Naive thymus-derived CD8-positive, alpha-beta T cell (primary cell): ENCODE measurements around the gene FBXL22. TPM values are rescaled to one million over a fixed set of nuclear protein-coding genes. Genes with fewer than 3 reads are reported as not detected.
A peak's percentile ranks its signal among the peaks of the same experiment; 100 is the strongest.
"Not testable (repeated sequence)": the region's sequence is repeated elsewhere in the genome, so short reads cannot be mapped to it uniquely, and the experiment has no call there.

Experiments used
- ATAC-seq, 2 donors: fragments of 150-1000 bp; cut with Tn5 transposase in 1 of 2; sonication (Bioruptor Pico), chemical (Tn5 transposase) in 1 of 2; 1 replicate in 1 of 2; 2 replicates in 1 of 2; pipeline ENCODE4 v1.10.0; 2021; ENCODE audit warnings: mild to moderate bottlenecking in 2 of 2, moderate library complexity in 2 of 2
- POLR2A ChIA-PET: fragments of 350-600 bp; sonication (Branson Sonifier 250); formaldehyde crosslinking; loops from one replicate; lab custom pipeline; 2021; ENCODE audit warnings: antibody characterized with exemption; lab: Charles Lee
- DNase-seq, 10 donors: peaks; one replicate each; pipeline versions ENCODE4 v3.0.0 to v3.0.0-alpha.2; 2020 to 2022
- H3K27ac Mint-ChIP-seq, 10 donors: one replicate each; pipeline ENCODE4 v1.8.0; 2020 to 2022; ENCODE audit warnings: mild to moderate bottlenecking in 10 of 10, mixed read lengths in 10 of 10, moderate library complexity in 4 of 10, inconsistent platforms in 1 of 10
- H3K27me3 Mint-ChIP-seq, 5 donors: one replicate each; pipeline ENCODE4 v1.8.0; 2021 to 2022; ENCODE audit warnings: mixed read lengths in 5 of 5
- H3K36me3 Mint-ChIP-seq, 3 donors: one replicate each; pipeline ENCODE4 v1.8.0; 2020 to 2022; ENCODE audit warnings: mixed read lengths in 3 of 3, mild to moderate bottlenecking in 2 of 3, inconsistent platforms in 1 of 3
- H3K4me1 Mint-ChIP-seq, 4 donors: one replicate each; pipeline ENCODE4 v1.8.0; 2021 to 2022; ENCODE audit warnings: mixed read lengths in 4 of 4
- H3K4me3 Mint-ChIP-seq, 10 donors: one replicate each; pipeline ENCODE4 v1.8.0; 2020 to 2022; ENCODE audit warnings: mild to moderate bottlenecking in 10 of 10, mixed read lengths in 10 of 10, moderate library complexity in 6 of 10, inconsistent platforms in 1 of 10
- H3K9me3 Mint-ChIP-seq, 9 donors: one replicate each; pipeline ENCODE4 v1.8.0; 2020 to 2022; ENCODE audit warnings: mixed read lengths in 9 of 9, mild to moderate bottlenecking in 3 of 9, inconsistent platforms in 1 of 9, moderate library complexity in 1 of 9
- polyA plus RNA-seq, 3 donors: library from polyadenylated mRNA; unstranded; fragments of 300-500 nt; fragmentation: Illumina TruSeq; gene quantifications; one replicate each; pipeline ENCODE4 v1.2.3, GENCODE V29; 2021
- total RNA-seq, 8 experiments: library from RNA in 2 of 8; stranded (reverse) in 2 of 8; gene quantifications; one replicate each; pipeline ENCODE4 v1.2.3 and lab custom pipeline; 2021 to 2026

Gene FBXL22
- total and polyA plus RNA-seq, 5 experiments from 2014 or later: 1.5 to 2.7 (median 2.0) TPM

DNA sequence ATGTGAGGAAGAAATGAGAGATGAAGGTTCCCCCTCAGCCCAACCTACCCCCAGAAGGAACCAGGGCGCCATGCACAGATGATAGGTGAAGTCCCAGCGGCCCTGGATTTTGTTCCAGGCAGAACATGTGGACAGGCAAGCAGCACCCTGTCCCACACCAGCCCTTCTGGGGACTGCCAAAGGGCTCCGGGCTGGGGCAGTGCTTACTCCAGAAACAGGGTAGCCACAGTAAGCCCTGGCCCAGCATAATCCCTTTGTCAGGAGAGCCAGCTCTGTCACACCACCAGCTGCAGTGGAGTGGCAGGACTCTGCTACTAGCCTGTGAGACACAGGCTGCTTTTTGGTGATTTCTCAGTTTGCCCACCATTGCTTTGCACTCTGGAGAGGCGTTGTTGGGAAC lies 6.3 kb downstream of the FBXL22 start:
- peaks cover 27 to 65% (median 59%) of the 10 kb centered on the region in 4 donors for H3K4me1 Mint-ChIP-seq
- POLR2A ChIA-PET: interaction anchor here (1.4 to 2.7 kb wide), 2 partner anchors 99 to 137 kb away, joined by 4 to 6 read pairs; partner anchors contain the start of gene USP3
- peak overlapping the region in 4 of 10 donors; percentile 2 to 95 (median 24) for H3K4me3 Mint-ChIP-seq

DNA sequence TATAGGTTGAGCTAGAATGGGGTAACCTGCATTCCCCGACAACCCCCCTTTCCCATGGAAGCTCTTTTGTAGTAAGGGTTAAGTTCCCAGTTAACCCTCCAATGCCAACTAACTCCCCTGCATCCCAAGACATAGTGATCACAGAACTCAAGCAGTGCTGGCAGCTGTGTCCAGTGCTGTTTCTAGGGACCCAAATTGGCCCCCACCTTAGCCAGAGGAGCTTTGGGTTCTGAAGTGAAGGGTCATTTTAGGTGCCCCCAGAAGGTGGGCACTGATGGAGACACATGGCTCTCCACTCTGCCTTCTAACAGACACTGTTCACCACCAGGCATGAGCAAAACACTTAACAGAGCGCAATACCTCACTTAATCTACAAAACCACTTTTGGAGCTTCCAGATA lies 7.1 kb downstream of the FBXL22 start:
- POLR2A ChIA-PET: interaction anchor here (0.6 to 2.7 kb wide), 4 partner anchors 23 to 1418 kb away, joined by 4 to 6 read pairs (median 5); partner anchors contain the start of gene USP3
- Mint-ChIP-seq H3K27ac (peak overlapping the region; percentile 27 to 80 (median 61)), H3K9me3 (no peaks in the 10 kb centered on the region), H3K36me3 (peaks cover 0 to 21% (median 4%) of the 10 kb centered on the region in 3 donors), H3K27me3 (no peaks in the 10 kb centered on the region), H3K4me3 (peak overlapping the region in 3 of 10 donors; percentile 54 to 62 (median 60)), H3K4me1 (peaks cover 24 to 59% (median 53%) of the 10 kb centered on the region in 4 donors)
- ATAC-seq (no peak), DNase-seq (no peak)

More for the DNA sequence above, 6.3 kb downstream of the FBXL22 start:
- peak overlapping the region in 9 of 10 donors; percentile 56 to 99 (median 87) for H3K27ac Mint-ChIP-seq
- ATAC-seq: no peak
- no peak for DNase-seq
- H3K36me3 Mint-ChIP-seq: peaks cover 0 to 13% (median 0%) of the 10 kb centered on the region in 3 donors
- H3K27me3 Mint-ChIP-seq: no peaks in the 10 kb centered on the region
- H3K9me3 Mint-ChIP-seq: no peaks in the 10 kb centered on the region

GRCh38 chr15:63605036-63605435 lies 7.8 kb downstream of the FBXL22 start:
- no peaks in the 10 kb centered on the region for H3K9me3 Mint-ChIP-seq
- POLR2A ChIA-PET: interaction anchor here (0.8 to 2.7 kb wide), 4 partner anchors 22 to 138 kb away, joined by 3 to 6 read pairs (median 4); partner anchors contain the start of gene USP3

GRCh38 chr15:63605816-63606215 lies 8.6 kb downstream of the FBXL22 start:
- H3K9me3 Mint-ChIP-seq: no peaks in the 10 kb centered on the region
- POLR2A ChIA-PET: interaction anchor here (0.6 to 0.9 kb wide), 5 partner anchors 100 to 405 kb away, joined by 3 to 4 read pairs (median 3); no protein-coding TSS in a partner anchor
- ATAC-seq (peak; percentile 45 to 52), DNase-seq (peak in 9 of 10 donors; percentile 16 to 67 (median 43))
- peaks cover 29 to 62% (median 55%) of the 10 kb centered on the region in 4 donors for H3K4me1 Mint-ChIP-seq
- H3K27ac Mint-ChIP-seq: peak overlapping the region; percentile 66 to 96 (median 94)
- H3K27me3 Mint-ChIP-seq: no peaks in the 10 kb centered on the region
- peaks cover 0 to 26% (median 4%) of the 10 kb centered on the region in 3 donors for H3K36me3 Mint-ChIP-seq
- peak overlapping the region in 8 of 10 donors; percentile 51 to 76 (median 64) for H3K4me3 Mint-ChIP-seq

More at GRCh38 chr15:63605036-63605435, 7.8 kb downstream of the FBXL22 start:
- ATAC-seq (no peak), DNase-seq (no peak)
- H3K27me3 Mint-ChIP-seq: no peaks in the 10 kb centered on the region
- peak overlapping the region; percentile 4 to 96 (median 84) for H3K27ac Mint-ChIP-seq
- peaks cover 23 to 56% (median 48%) of the 10 kb centered on the region in 4 donors for H3K4me1 Mint-ChIP-seq
- peaks cover 0 to 24% (median 4%) of the 10 kb centered on the region in 3 donors for H3K36me3 Mint-ChIP-seq
- peak overlapping the region in 8 of 10 donors; percentile 20 to 64 (median 48) for H3K4me3 Mint-ChIP-seq

DNA sequence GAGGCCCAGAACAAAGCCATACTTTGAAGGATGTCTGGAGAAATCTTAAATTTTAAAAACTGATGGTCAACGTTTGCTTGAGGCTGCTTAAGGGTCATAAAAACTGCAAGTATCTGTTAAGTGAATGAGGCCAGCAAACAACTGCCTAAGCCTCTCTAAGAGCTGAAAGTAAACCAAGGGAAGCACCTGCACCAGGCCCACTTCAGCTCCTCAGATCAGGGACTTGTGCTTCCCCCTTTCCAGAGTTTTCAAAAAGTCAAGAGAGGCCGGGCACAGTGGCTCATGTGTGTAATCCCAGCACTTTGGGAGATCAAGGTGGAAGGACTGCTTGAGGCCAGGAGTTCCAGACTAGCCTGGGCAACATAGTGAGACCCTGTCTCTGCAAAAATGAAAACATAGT lies 9.1 kb downstream of the FBXL22 start:
- ATAC-seq (no peak), DNase-seq (no peak)
- H3K4me1 Mint-ChIP-seq: peaks cover 32 to 67% (median 60%) of the 10 kb centered on the region in 4 donors
- no peaks in the 10 kb centered on the region for H3K9me3 Mint-ChIP-seq
- H3K4me3 Mint-ChIP-seq: peak overlapping the region in 7 of 10 donors; percentile 4 to 76 (median 62)
- POLR2A ChIA-PET: interaction anchor here (0.6 to 1.6 kb wide), 6 partner anchors 10 to 405 kb away, joined by 3 to 4 read pairs (median 3); no protein-coding TSS in a partner anchor
- peaks cover 0 to 31% (median 4%) of the 10 kb centered on the region in 3 donors for H3K36me3 Mint-ChIP-seq
- peak overlapping the region; percentile 66 to 96 (median 94) for H3K27ac Mint-ChIP-seq
- H3K27me3 Mint-ChIP-seq: no peaks in the 10 kb centered on the region

GRCh38 chr15:63608989-63609388 lies 11.8 kb downstream of the FBXL22 start:
- Mint-ChIP-seq H3K4me1 (peaks cover 26 to 51% (median 46%) of the 10 kb centered on the region in 4 donors), H3K36me3 (peaks cover 0 to 55% (median 11%) of the 10 kb centered on the region in 3 donors), H3K27me3 (no peaks in the 10 kb centered on the region), H3K4me3 (no peak overlapping the region), H3K27ac (peak overlapping the region in 6 of 10 donors; percentile 8 to 71 (median 40)), H3K9me3 (no peaks in the 10 kb centered on the region)
- ATAC-seq (no peak), DNase-seq (no peak)
- POLR2A ChIA-PET: interaction anchor here (1.0 to 3.2 kb wide), 3 partner anchors 9 to 104 kb away, joined by 4 to 44 read pairs (median 8); partner anchors contain the start of genes FBXL22 and USP3

- H3K4me1 Mint-ChIP-seq: peaks cover 26 to 49% (median 42%) of the 10 kb centered on the region in 4 donors
- no peaks in the 10 kb centered on the region for H3K27me3 Mint-ChIP-seq
- POLR2A ChIA-PET: interaction anchor here (0.8 to 3.2 kb wide), 7 partner anchors 10 to 437 kb away, joined by 3 to 44 read pairs (median 4); partner anchors contain the start of genes DAPK2, FBXL22 and USP3
- no peak overlapping the region for H3K4me3 Mint-ChIP-seq
- H3K36me3 Mint-ChIP-seq: peaks cover 0 to 60% (median 11%) of the 10 kb centered on the region in 3 donors
- H3K27ac Mint-ChIP-seq: peak overlapping the region in 3 of 10 donors; percentile 7 to 56 (median 19)
- ATAC-seq: no peak
- no peaks in the 10 kb centered on the region for H3K9me3 Mint-ChIP-seq
- DNase-seq: no peak
These were observed 12.3 kb downstream of the FBXL22 start for GRCh38 chr15:63609448-63609847.

GRCh38 chr15:63610209-63610841 lies 13.1 kb downstream of the FBXL22 start:
- Mint-ChIP-seq H3K4me1 (peaks cover 27 to 42% (median 33%) of the 10 kb centered on the region in 4 donors), H3K27ac (peak overlapping the region; percentile 65 to 95 (median 89)), H3K9me3 (no peaks in the 10 kb centered on the region), H3K36me3 (peaks cover 4 to 69% (median 17%) of the 10 kb centered on the region in 3 donors), H3K4me3 (peak overlapping the region in 6 of 10 donors; percentile 5 to 27 (median 15)), H3K27me3 (no peaks in the 10 kb centered on the region)
- ATAC-seq: peak; percentile 86 to 88
- POLR2A ChIA-PET: interaction anchor here (0.5 to 3.2 kb wide), 10 partner anchors 11 to 1912 kb away, joined by 3 to 44 read pairs (median 4); partner anchors contain the start of genes DAPK2, FBXL22 and USP3
- DNase-seq: peak; percentile 32 to 79 (median 64)

DNA sequence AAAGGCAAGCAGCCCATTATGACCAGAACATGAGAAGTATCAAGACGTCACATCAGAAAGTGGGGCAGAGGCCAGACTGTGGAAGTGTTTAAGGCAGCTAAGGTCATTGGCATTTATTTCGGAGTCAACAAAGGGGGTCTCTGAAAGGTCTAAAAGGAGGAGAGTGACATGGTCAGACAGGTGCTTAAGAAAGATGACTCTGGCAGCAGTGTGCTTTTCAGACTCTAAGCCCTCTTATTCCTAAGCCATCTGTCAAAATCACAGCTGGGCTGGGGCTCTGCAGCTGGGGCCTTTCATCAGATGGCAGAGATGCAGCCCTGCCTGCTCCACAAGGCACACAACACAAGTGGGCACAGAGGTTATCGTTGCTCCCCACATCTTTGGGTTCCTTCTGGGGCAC lies 14.0 kb downstream of the FBXL22 start:
- H3K27ac Mint-ChIP-seq: peak overlapping the region; percentile 65 to 95 (median 89)
- DNase-seq (no peak), ATAC-seq (no peak)
- peak overlapping the region in 1 of 10 donors; percentile 14 for H3K4me3 Mint-ChIP-seq
- POLR2A ChIA-PET: interaction anchor here (1.2 to 3.2 kb wide), 3 partner anchors 11 to 118 kb away, joined by 3 to 44 read pairs (median 8); partner anchors contain the start of genes FBXL22 and USP3
- no peaks in the 10 kb centered on the region for H3K9me3 Mint-ChIP-seq
- H3K4me1 Mint-ChIP-seq: peaks cover 22 to 33% (median 25%) of the 10 kb centered on the region in 4 donors
- no peaks in the 10 kb centered on the region for H3K27me3 Mint-ChIP-seq
- peaks cover 4 to 76% (median 23%) of the 10 kb centered on the region in 3 donors for H3K36me3 Mint-ChIP-seq

GRCh38 chr15:63612300-63612699 lies 15.1 kb downstream of the FBXL22 start:
- peak overlapping the region in 1 of 10 donors; percentile 10 for H3K4me3 Mint-ChIP-seq
- no peaks in the 10 kb centered on the region for H3K27me3 Mint-ChIP-seq
- peaks cover 18 to 26% (median 21%) of the 10 kb centered on the region in 4 donors for H3K4me1 Mint-ChIP-seq
- POLR2A ChIA-PET: interaction anchor here (0.7 kb wide), 1 partner anchor 11 kb away, joined by 3 read pairs; no protein-coding TSS in a partner anchor
- H3K27ac Mint-ChIP-seq: peak overlapping the region in 9 of 10 donors; percentile 65 to 93 (median 85)
- ATAC-seq: no peak
- no peak for DNase-seq
- peaks cover 4 to 82% (median 26%) of the 10 kb centered on the region in 3 donors for H3K36me3 Mint-ChIP-seq
- H3K9me3 Mint-ChIP-seq: no peaks in the 10 kb centered on the region

DNA sequence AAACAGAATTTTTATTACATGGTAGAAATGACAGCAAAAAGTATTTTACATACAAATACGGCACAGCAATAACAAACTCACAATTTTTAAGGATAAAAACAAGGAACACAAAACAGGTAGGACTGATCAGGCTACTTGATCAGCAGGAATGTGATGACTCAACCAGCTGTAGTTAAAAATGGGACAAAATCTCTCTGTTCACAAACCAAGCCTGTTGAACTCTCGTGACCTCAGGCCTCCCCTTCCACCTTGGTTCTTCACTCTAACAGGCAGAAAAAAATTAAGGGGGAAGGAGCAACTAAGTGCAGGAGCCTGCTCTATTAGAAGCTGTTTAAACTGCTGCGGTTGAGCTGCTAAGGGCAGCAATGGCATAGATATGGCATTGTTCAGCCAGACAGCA lies 18.7 kb downstream of the FBXL22 start:
- DNase-seq: no peak
- POLR2A ChIA-PET: interaction anchor here (1.0 kb wide), 1 partner anchor 9 kb away, joined by 3 read pairs; no protein-coding TSS in a partner anchor
- Mint-ChIP-seq H3K4me1 (peaks cover 6 to 13% (median 8%) of the 10 kb centered on the region in 4 donors), H3K27me3 (no peaks in the 10 kb centered on the region), H3K27ac (peak overlapping the region in 4 of 10 donors; percentile 27 to 79 (median 50)), H3K36me3 (peaks cover 4 to 65% (median 26%) of the 10 kb centered on the region in 3 donors), H3K9me3 (no peaks in the 10 kb centered on the region), H3K4me3 (no peak overlapping the region)
- ATAC-seq: no peak

DNA sequence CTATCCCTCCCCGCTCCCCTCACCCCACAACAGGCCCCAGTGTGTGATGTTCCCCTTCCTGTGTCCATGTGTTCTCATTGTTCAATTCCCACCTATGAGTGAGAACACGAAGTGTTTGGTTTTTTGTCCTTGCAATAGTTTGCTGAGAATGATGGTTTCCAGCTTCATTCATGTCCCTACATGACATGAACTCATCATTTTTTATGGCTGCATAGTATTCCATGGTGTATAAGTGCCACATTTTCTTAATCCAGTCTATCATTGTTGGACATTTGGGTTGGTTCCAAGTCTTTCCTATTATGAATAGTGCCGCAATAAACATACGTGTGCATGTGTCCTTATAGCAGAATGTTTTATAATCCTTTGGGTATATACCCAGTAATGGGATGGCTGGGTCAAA lies 20.0 kb downstream of the FBXL22 start:
- ATAC-seq, H3K27me3 Mint-ChIP-seq, DNase-seq, H3K9me3 Mint-ChIP-seq, H3K4me3 Mint-ChIP-seq, H3K4me1 Mint-ChIP-seq: not testable (repeated sequence)
- POLR2A ChIA-PET: interaction anchor here (1.0 kb wide), 1 partner anchor 10 kb away, joined by 3 read pairs; no protein-coding TSS in a partner anchor
- peaks cover 4 to 63% (median 34%) of the 10 kb centered on the region in 3 donors for H3K36me3 Mint-ChIP-seq
- peak overlapping the region in 4 of 10 donors; percentile 32 to 63 (median 50) for H3K27ac Mint-ChIP-seq
